HG03342 (cell line): Measurements from ENCODE around the gene KRTAP21-1.
"Not testable (repeated sequence)": the region's sequence is repeated elsewhere in the genome, so short reads cannot be mapped to it uniquely, and the experiment has no call there.

Source experiments
- ATAC-seq: cut with Tn5 transposase; IDR thresholded peaks from one replicate; pipeline ENCODE4 v1.9.1; 2021; ENCODE audit warnings: mild to moderate bottlenecking, moderate library complexity; ENCODE audit not compliant: unreplicated experiment

The KRTAP21-1 gene

DNA sequence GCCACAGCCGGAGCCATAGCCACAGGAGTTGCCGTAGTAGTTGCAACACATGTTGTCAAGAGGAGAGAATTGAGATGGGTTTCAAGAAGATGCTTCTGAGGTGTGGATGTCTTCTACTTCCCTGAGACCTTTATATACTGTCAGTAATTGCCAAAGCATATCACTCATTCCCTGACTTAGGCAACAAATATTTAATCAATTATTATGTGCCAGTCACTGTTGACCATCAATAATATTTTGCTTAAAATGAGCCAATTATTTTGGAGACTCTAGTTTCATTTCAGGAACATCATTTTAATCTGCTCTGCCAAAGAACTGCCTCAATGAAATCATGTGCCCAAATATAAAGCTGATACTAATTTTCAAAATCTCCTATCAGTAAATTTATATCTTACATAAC, at the start of gene KRTAP21-1:
Gene KRTAP21-1 (minus strand): TSS at position 101 of the 400 bp plus-strand sequence. CDS start 50 bp downstream, at position 51.
- ATAC-seq: not testable (repeated sequence)

DNA sequence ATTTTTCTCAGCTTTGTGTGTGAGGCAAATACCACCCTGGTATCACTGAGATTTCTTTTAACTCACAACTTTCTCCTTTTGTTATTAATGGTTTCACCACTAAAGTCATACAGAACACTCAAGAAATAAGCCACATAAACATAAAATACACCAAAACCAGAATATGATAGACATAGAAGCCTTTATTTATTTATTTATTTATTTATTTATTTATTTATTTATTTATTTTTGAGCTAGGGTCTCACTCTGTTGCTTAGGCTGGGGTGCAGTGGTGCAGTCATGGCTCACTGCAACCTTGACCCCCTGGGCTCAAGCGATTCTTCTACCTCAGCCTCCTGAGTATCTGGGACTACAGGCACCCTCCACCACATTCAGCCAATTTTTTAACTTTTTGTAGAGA, 45.4 kb upstream of the KRTAP21-1 start:
- no peak for ATAC-seq

DNA sequence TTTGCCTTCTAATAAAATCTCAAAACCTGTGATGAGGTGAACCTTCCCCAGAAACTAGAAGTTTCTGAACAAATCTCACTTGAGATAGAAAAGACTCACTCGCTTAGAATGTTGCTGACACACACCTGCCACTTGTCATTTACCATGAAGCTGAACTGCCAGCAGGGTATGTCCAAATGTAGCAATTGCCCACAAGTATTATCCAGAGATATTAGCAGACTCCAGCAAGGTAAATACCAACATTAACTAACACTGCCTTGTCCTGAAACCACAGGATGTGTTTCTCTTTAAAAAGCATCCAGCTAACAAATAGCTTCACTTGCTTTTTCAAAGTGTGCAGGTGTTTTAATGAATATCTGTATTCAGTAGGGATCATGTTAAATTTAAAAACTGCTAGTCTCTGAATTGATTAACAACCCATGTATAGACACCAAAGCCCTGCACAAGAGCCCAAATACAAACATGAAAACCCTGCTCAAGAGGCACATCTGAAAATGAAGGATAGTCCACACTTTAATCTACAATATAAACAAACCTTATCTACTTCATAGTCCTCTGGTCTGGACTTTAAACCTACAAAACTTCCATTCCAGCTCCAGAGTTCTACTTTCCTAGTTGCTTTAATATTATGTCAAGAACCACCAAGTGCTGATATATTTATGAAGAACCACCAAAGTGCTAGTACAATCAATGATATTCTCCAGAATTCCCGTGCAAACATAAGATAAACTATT, 38.5 kb upstream of the KRTAP21-1 start:
- ATAC-seq: no peak

DNA sequence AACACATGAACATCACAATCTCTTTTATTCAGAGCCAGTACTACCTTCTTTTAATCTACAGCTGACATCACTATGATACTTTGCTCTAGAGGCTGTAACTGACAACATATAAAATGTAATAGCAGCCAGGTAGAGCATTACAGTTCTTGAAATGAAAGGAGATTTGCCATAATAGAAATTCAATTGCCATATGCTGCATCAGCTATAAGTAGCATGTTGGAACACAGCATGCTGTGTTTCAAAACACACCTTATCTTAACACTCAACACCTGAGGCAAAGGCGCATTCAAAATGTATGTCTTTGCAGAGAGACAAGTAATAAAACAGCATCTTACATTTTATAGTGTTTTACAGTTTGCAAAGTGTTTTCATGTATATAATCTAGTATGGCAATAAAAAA, 24.0 kb upstream of the KRTAP21-1 start:
- ATAC-seq: no peak

DNA sequence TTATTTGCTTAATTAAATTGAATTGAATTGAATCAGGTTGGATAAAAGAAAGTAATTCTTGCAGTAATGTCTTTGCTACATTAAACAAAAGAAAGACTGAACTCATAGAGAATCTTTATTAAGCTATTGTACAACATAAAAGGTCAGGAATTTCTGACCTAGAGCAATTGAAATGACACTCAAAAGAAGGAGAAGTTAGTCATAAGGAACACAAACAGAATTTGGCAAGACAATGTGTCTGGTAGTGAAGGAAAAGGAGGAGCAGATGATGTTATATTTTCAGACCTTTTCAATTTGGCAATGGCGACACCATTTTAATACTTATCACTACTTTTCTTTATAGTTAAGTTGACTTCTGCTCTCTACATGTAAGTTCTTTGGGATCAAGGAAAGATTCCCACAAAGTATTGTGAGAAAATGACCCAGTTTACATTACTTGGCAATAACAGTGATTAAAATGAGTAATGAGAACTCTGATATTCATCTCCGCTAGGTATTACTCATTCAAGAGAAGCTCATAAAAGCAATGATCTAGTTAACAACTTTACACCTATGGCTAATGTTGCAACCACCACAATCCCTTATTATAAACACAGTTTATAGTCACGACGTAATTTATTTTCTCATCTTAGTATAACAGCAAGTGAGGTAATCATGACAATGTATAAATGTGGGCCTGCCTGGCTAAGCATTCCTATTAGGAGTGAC, 14.7 kb upstream of the KRTAP21-1 start:
- ATAC-seq: no peak

DNA sequence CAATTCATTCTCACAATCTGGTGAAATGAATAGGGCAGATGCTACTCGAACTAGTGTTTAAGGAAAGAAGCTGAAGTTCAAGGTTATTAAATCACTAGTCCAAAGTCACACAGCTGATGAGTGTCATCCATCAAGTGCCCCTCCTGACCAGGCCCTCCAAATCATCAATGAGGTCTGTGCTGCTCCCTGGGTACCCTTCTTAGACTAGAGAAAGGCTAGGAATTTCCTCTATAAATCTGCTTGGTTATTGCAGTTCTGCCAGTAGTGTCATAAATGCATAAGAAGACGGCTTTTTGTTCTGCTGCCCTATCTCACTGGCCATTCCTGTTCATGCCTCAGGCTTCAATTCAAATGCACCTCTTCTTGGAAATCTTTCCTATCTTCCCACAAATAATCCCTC, 5.5 kb upstream of the KRTAP21-1 start:
- no peak for ATAC-seq

DNA sequence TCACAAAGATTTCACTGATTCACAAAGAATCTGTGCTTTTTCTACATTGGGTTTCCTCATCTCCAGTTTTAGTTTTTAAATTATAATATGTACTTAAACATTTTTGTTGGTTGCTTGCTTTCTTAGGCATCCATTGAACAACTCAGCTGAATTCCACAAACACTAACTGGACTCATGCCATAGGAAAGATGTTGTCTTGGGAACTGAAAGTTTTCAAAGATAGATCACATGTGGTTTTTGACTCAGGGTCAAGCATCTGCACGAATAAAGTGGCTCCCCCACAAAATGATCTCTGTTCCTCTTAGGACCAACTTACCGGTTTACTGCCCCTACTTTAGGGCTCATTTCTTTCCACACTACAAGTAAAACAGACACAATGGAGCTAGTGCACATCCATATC, 3.1 kb upstream of the KRTAP21-1 start:
- ATAC-seq: no peak

DNA sequence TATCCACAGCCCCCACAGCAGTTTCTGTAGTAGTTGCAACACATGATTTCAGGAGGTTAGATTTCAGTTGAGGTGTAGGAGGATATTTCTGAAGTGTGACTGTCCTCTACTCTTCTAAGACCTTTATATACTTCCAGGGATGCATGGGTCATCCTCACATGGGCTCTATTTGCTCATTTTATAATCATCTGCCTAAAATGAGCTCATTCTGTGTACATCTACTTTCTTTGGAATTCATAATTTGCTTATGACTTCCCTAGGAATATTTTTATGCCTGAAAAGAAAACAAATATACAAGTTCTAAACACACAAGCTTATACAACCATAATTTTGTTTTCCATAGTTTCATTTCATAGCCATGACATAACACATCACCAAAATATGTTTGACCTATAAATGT, 8.1 kb downstream of the KRTAP21-1 start, which contains the start of gene KRTAP21-2:
Gene KRTAP21-2 (minus strand): TSS at position 101 of the 400 bp plus-strand sequence. CDS start 57 bp downstream, at position 44.
- no peak for ATAC-seq

DNA sequence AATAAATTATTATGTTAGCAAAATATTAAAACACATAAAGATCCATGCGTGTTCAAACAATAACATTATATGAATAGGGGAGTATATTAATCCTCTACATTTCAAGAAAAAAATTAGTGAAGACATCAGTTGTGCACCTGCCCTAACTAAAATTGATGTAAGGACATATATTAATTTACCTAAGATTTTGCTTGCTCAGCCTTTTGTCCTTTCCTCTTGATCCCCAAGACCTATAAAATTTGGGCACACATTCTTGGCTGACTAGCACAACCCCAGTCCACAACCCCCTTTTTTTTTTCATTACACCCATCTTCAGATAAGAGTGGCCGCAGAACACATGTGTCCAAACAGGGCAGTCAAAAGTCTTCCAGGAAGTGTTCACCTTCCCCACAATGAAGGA, 14.8 kb downstream of the KRTAP21-1 start:
- no peak for ATAC-seq

DNA sequence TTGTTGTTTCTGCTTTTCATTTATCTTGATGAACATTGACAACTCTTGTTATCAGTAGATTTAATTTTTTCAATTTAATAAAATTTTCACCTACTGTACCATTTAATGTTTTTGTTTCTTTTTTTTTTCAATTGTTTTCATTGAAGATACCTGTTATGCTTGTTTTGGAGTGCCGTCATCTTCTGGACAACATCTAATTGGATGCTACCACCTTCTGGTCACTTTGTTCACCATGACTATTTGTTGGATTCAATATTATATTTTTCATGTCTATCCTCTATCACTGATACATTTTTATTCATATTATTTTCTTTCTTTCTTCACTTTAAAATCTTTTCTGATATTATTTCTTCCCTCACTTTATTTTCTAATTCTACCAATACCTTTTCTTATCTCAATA, 22.2 kb downstream of the KRTAP21-1 start:
- no peak for ATAC-seq

DNA sequence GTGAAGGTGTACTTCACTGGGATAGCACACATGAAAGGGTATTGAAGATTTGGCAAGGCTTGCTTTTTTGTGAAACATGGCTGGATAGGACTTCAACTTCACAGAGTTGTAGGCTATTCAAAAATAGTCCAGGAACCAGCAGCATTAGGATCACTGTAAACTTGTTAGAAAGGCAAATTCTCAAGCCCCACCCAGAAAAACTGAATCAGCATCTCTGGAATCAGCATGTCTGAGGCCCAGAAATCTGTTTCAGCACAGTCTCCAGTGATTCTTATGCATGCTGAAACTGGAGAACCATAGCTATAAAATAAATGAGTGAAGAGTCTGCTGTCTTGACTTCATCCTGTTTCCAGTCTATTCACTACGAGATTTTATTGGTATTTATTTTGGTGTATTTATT, 28.5 kb downstream of the KRTAP21-1 start:
- ATAC-seq: no peak

DNA sequence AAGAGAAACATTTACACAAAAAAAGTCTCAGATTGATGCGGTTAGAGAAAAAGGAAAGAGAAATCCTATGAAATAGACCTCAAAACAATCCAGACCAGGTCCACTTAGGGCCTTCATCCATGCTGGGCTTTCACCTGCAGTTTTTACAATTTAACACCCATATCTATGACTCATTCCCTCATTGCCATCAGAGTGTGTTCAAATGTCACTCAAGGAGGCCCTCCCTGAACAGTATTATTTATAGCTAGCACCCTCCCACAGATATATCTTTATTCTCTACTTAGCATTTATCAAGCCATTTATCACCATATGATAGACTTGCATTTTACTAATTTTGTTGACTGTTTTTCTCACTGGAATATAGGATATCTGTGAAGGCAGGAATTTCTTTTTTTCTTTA, 35.8 kb downstream of the KRTAP21-1 start:
- no peak for ATAC-seq

DNA sequence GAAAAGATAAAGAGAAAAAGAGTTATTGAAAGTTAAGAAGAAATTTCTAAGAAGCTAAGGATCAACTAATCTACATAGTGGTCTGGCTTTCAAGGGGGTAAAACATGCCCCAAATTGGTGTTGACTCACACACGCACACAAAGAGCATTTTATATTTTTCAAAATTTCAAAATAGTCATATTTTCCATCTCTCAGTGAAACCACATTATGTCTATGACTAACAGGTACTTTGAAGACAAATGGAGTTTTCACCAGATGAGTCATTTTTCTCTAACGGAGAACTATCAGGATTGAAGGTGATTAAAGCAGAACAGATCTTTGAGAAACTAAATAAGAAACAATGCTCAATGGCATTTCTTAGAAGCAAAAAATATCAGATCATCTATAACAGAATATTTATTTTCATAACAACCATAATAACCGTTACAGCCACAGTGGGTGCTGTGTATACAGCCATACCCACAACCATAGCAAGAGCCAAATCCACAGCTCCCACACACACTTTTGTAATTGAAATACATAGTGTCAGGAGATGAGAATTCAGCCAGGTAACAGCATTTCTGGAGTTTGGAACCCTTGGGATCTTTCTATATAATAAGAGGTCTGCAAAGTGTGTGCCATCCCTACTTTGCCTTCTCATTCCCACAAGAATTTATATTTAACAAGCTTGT, 36.9 kb downstream of the KRTAP21-1 start, which contains the start of gene KRTAP21-3:
Gene KRTAP21-3 (minus strand): TSS at position 539 of the 671 bp plus-strand sequence. CDS start 18 bp downstream, at position 521.
- ATAC-seq: no peak

DNA sequence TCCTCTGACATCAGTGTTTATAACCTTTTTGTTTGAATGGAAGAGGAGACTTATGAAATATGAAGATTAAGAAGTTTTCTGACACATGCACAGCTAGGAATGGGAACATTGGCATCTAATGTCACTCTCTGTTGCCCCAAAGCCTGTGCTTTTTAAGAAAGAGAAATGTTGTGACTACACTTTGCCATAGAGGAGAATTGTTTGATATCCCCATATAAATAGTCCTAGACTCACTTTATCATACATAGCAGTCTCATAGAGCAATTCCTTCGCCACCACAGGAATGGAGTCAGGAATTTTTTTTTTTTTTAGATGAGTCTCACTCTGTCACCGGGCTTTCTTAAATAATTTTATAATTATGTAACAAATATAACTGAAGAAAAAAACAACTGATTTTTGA, 38.1 kb downstream of the KRTAP21-1 start:
- ATAC-seq: no peak

DNA sequence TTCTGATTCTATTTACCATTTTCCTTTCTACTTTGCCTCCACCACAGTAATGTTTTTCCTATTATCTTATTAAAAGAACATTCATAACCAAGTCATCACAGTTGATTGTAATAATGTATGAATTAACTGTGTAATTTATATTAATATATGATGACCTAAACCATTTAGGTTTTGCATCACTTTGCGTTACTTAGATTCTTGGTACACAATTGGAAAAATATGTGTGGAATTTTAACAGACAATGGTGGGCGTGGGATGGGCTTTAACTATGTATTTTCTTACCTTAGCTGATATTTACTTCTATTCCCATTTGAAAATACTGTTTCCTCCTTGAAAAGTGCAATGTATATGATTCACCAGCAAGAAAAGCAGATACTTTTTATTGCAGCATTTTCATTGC, 40.3 kb downstream of the KRTAP21-1 start:
- no peak for ATAC-seq

DNA sequence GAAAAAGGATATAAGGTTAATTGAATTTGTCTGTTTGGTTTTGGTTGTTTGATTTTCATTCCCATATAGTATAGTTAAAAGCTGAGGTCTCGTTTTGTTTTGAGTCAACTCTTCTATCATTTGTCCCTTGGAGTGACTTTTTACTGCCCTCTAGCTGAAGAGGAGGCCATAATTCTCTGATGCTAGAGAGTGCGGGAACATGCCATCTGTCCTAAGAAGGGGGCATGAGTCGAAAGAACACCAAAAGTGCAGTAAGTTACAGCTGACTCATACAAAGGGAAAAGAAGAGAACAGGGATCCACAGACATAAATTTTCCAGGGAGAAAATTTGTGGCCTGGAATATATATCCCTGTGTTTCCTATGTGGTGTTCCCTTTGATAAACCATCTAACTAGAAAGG, 40.8 kb downstream of the KRTAP21-1 start:
- no peak for ATAC-seq

DNA sequence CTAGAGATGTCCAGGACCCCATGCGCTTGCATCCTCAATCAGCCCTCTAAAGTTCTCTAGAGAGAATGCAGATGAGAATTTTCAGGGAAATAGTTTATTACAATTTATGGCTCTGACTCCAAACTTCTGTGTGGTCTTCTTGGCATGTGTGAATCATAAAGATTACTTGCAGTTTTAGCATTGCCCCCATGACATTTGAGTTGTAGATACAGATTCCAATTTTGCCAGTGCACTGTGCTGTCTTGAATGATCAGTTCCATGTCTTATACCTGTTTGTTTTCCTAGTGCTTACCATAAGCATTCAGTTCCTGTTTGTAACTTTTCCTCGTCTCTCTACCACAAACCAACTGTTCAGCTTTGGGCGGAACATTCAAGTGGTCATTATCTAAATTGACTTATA, 41.5 kb downstream of the KRTAP21-1 start:
- no peak for ATAC-seq

DNA sequence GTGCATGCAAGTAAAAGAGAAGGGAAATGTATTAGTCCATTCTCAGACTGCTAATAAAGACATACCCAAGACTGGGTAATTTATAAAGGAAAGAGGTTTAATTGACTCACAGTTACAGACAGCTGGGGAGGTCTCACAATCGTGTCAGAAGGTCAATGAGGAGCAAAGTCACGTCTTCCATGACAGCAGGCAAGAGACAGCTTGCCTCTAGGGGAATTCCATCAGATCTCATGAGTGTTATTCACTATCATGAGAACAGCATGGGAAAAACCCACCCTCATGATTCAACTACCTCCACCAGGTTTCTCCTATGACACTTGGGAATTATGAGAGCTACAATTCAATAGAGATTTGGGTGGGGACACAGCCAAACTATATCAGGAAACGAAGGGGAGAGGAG, 44.7 kb downstream of the KRTAP21-1 start:
- ATAC-seq: no peak

DNA sequence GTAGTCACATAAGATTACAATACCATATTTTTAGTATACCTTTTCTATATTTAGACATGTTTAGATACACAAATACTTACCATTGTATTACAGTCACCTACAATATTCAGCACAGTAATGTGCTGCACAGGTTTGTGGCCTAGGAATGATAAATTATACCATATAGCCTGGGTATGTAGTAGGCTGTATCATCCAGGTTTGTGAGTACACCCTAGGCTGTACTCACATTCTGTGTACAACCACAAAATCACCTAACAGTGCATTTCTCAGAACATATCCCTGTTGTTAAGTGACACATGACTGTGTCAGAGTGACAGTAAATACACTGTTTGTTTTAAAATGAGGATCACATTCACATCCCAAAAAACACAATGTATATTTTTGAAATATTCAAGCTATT, 47.8 kb downstream of the KRTAP21-1 start:
- ATAC-seq: no peak
